Ishikawa (cell line): Measurements from ENCODE around the gene PLN.

Source experiments
- CEBPB ChIP-seq: IDR thresholded peaks from 2 replicates; pipeline ENCODE4 v1.6.1; 2012
- CREB1 ChIP-seq: IDR thresholded peaks from 2 replicates; pipeline ENCODE4 v1.6.1; 2012; ENCODE audit warnings: low read depth
- EGR1 ChIP-seq: IDR thresholded peaks from 2 replicates; pipeline ENCODE4 v1.6.1; 2012
- EP300 ChIP-seq: IDR thresholded peaks from 2 replicates; pipeline ENCODE4 v1.6.1; 2012; ENCODE audit warnings: borderline replicate concordance
- FOXM1 ChIP-seq: IDR thresholded peaks from 2 replicates; pipeline ENCODE4 v1.6.1; 2012; ENCODE audit warnings: low read depth, borderline replicate concordance
- MAX ChIP-seq: IDR thresholded peaks from 2 replicates; pipeline ENCODE4 v1.6.1; 2012
- RAD21 ChIP-seq: IDR thresholded peaks from 2 replicates; pipeline ENCODE4 v1.6.1; 2012; ENCODE audit warnings: low read depth
- REST ChIP-seq: IDR thresholded peaks from 2 replicates; pipeline ENCODE4 v1.6.1; 2012; ENCODE audit warnings: low read depth, mild to moderate bottlenecking
- TAF1 ChIP-seq: IDR thresholded peaks from 2 replicates; pipeline ENCODE4 v1.6.1; 2012; ENCODE audit warnings: low read depth, mild to moderate bottlenecking
- TCF12 ChIP-seq: IDR thresholded peaks from 2 replicates; pipeline ENCODE4 v1.6.1; 2012; ENCODE audit warnings: low read depth
- TEAD4 ChIP-seq: IDR thresholded peaks from 2 replicates; pipeline ENCODE4 v1.6.1; 2012
- USF1 ChIP-seq: IDR thresholded peaks from 2 replicates; pipeline ENCODE4 v1.6.1; 2012
- YY1 ChIP-seq: IDR thresholded peaks from 2 replicates; pipeline ENCODE4 v1.6.1; 2012; ENCODE audit warnings: low read depth
- ZBTB7A ChIP-seq: IDR thresholded peaks from 2 replicates; pipeline ENCODE4 v1.6.1; 2012; ENCODE audit warnings: low read depth

- TF ChIP-seq MAX = no peak
- TF ChIP-seq EP300 = no peak
- TF ChIP-seq CREB1 = no peak
- TF ChIP-seq REST = no peak
- TF ChIP-seq USF1 = no peak
- TF ChIP-seq TAF1 = no peak
- TF ChIP-seq TCF12 = no peak
- no peak for TF ChIP-seq YY1
- TF ChIP-seq RAD21 = no peak
- TF ChIP-seq FOXM1 = no peak
- TF ChIP-seq TEAD4 = no peak
- TF ChIP-seq EGR1 = no peak
- TF ChIP-seq CEBPB = no peak
- no peak for TF ChIP-seq ZBTB7A
These were observed 41.9 kb upstream of the PLN start for GRCh38 chr6:118506071-118506638.
